HG03342 (cell line): ENCODE data around the gene ALAD.
"Not testable (repeated sequence)": the region's sequence is repeated elsewhere in the genome, so short reads cannot be mapped to it uniquely, and the experiment has no call there.

ENCODE experiments used
- ATAC-seq: cut with Tn5 transposase; IDR thresholded peaks from one replicate; pipeline ENCODE4 v1.9.1; 2021; ENCODE audit warnings: mild to moderate bottlenecking, moderate library complexity; ENCODE audit not compliant: unreplicated experiment

ALAD gene

GRCh38 chr9:113399646-113400200 lies 1.4 kb downstream of the ALAD start:
- ATAC-seq = no peak

GRCh38 chr9:113398796-113399195 lies 2.3 kb downstream of the ALAD start:
- no peak for ATAC-seq

GRCh38 chr9:113397203-113397631 lies 3.9 kb downstream of the ALAD start:
- no peak for ATAC-seq

GRCh38 chr9:113395000-113395861 lies 5.9 kb downstream of the ALAD start:
- no peak for ATAC-seq

- ATAC-seq = no peak
Measured at GRCh38 chr9:113393281-113393680, 7.8 kb downstream of the ALAD start.

- ATAC-seq = no peak
Measured at GRCh38 chr9:113391917-113392316, 9.2 kb downstream of the ALAD start.

- ATAC-seq = no peak
Measured at GRCh38 chr9:113390192-113390960, 10.7 kb downstream of the ALAD start.

GRCh38 chr9:113389451-113389850 lies 11.6 kb downstream of the ALAD start:
- ATAC-seq = no peak

GRCh38 chr9:113388833-113389232 lies 12.3 kb downstream of the ALAD start:
- ATAC-seq = no peak

GRCh38 chr9:113387560-113388230 lies 13.4 kb downstream of the ALAD start:
- no peak for ATAC-seq

GRCh38 chr9:113386571-113387393 lies 14.3 kb downstream of the ALAD start:
- ATAC-seq = no peak

- ATAC-seq = no peak
Measured at GRCh38 chr9:113381909-113382411, 19.1 kb downstream of the ALAD start.

GRCh38 chr9:113381441-113381840 lies 19.6 kb downstream of the ALAD start:
- not testable (repeated sequence) for ATAC-seq

GRCh38 chr9:113380869-113381378 lies 20.2 kb downstream of the ALAD start:
- peak; percentile 74 for ATAC-seq

GRCh38 chr9:113379829-113380210 lies 21.3 kb downstream of the ALAD start:
- ATAC-seq = not testable (repeated sequence)

- ATAC-seq = not testable (repeated sequence)
Measured at GRCh38 chr9:113379094-113379828, 21.8 kb downstream of the ALAD start.

GRCh38 chr9:113376634-113377567 lies 24.2 kb downstream of the ALAD start, which contains the start of gene HDHD3:
HDHD3 (minus strand) TSS chr9:113376986; CDS start chr9:113374354, 2,632 bp downstream.
- peak; percentile 64 for ATAC-seq
